ENCODE results near the gene EPHA1.

GRCh38 chr7:143343596-143343995 lies 65.1 kb downstream of the EPHA1 start:
- TF ChIP-seq CTCF (IDR thresholded peaks at IDR 0.05; ENCODE audit: low read length) (no peak), EZH2phosphoT487 (IDR thresholded peaks at IDR 0.05; ENCODE audit: low read length) (no peak), EZH2 (optimal IDR thresholded peaks at IDR 0.05; ENCODE audit: low read depth, low read length) (no peak)
